HG02571 (cell line): ENCODE data around the gene SLC13A5.
"Not testable (repeated sequence)": the region's sequence is repeated elsewhere in the genome, so short reads cannot be mapped to it uniquely, and the experiment has no call there.

ENCODE experiments used
- ATAC-seq: cut with Tn5 transposase; IDR thresholded peaks from one replicate; pipeline ENCODE4 v1.9.1; 2021; ENCODE audit warnings: mild to moderate bottlenecking, moderate library complexity; ENCODE audit not compliant: unreplicated experiment

Gene SLC13A5

GRCh38 chr17:6713130-6713917, at the start of gene SLC13A5:
Gene SLC13A5, minus strand, starts transcription at chr17:6713369. Its CDS starts 36 bp downstream, at chr17:6713333.
- ATAC-seq, result no peak

GRCh38 chr17:6761779-6762178, 48.6 kb upstream of the SLC13A5 start:
- no peak for ATAC-seq

- ATAC-seq, result no peak
These were observed 44.6 kb upstream of the SLC13A5 start for GRCh38 chr17:6757747-6758146.

- ATAC-seq, result no peak
These were observed 43.4 kb upstream of the SLC13A5 start for GRCh38 chr17:6756425-6757031.

- ATAC-seq, result no peak
These were observed 42.6 kb upstream of the SLC13A5 start, which contains the start of gene XAF1 for GRCh38 chr17:6755731-6756184. Gene XAF1, plus strand, starts transcription at chr17:6756046. Its CDS starts 33 bp downstream, at chr17:6756079.

GRCh38 chr17:6755281-6755680, 42.1 kb upstream of the SLC13A5 start:
- ATAC-seq, result no peak

- ATAC-seq, result no peak
These were observed 40.4 kb upstream of the SLC13A5 start for GRCh38 chr17:6753546-6753945.

GRCh38 chr17:6753006-6753445, 39.9 kb upstream of the SLC13A5 start:
- no peak for ATAC-seq

GRCh38 chr17:6752068-6752909, 39.1 kb upstream of the SLC13A5 start:
- no peak for ATAC-seq

GRCh38 chr17:6749519-6749918, 36.4 kb upstream of the SLC13A5 start:
- ATAC-seq, result no peak

GRCh38 chr17:6748617-6749016, 35.4 kb upstream of the SLC13A5 start:
- no peak for ATAC-seq

GRCh38 chr17:6746665-6747064, 33.5 kb upstream of the SLC13A5 start:
- not testable (repeated sequence) for ATAC-seq

GRCh38 chr17:6729531-6729930, 16.4 kb upstream of the SLC13A5 start:
- ATAC-seq, result no peak

- ATAC-seq, result no peak
These were observed 10.8 kb upstream of the SLC13A5 start for GRCh38 chr17:6724009-6724408.

- ATAC-seq, result no peak
These were observed 8.6 kb upstream of the SLC13A5 start for GRCh38 chr17:6721744-6722143.

GRCh38 chr17:6716736-6717135, 3.6 kb upstream of the SLC13A5 start:
- no peak for ATAC-seq

- ATAC-seq, result no peak
These were observed 1.2 kb upstream of the SLC13A5 start for GRCh38 chr17:6714315-6714874.

GRCh38 chr17:6713918-6714271, 726 bp upstream of the SLC13A5 start:
- ATAC-seq, result no peak

GRCh38 chr17:6712854-6713129, 377 bp downstream of the SLC13A5 start:
- no peak for ATAC-seq

GRCh38 chr17:6712058-6712853, 913 bp downstream of the SLC13A5 start:
- ATAC-seq, result no peak

GRCh38 chr17:6711681-6712057, 1.5 kb downstream of the SLC13A5 start:
- ATAC-seq, result no peak
